Esophagus (tissue), 2 donors: ENCODE results near the gene MEGF9. TPM values are rescaled to one million over a fixed set of nuclear protein-coding genes. Genes with fewer than 3 reads are reported as not detected.

Experiments
- H3K27ac ChIP-seq, 2 donors: one replicate each; pipeline ENCODE4 v1.5.1; 2013; ENCODE audit warnings: low read depth in 2 of 2, mild to moderate bottlenecking in 2 of 2, inconsistent platforms in 1 of 2, low read length in 1 of 2, moderate library complexity in 1 of 2
- H3K27me3 ChIP-seq, 2 donors: one replicate each; pipeline ENCODE4 v1.6.1; 2013; ENCODE audit warnings: low read length in 2 of 2, control low read depth in 1 of 2, mild to moderate bottlenecking in 1 of 2; ENCODE audit not compliant: insufficient read depth in 2 of 2, control insufficient read depth in 1 of 2
- H3K36me3 ChIP-seq, 2 donors: one replicate each; pipeline ENCODE4 v1.6.1; 2013; ENCODE audit warnings: low read length in 1 of 2; ENCODE audit not compliant: control insufficient read depth in 2 of 2, insufficient read depth in 2 of 2
- H3K4me1 ChIP-seq, 2 donors: one replicate each; pipeline ENCODE4 v1.6.1; 2013; ENCODE audit warnings: low read length in 1 of 2; ENCODE audit not compliant: control insufficient read depth in 2 of 2, insufficient read depth in 2 of 2
- H3K4me3 ChIP-seq, 2 donors: one replicate each; pipeline ENCODE4 v1.5.1; 2013; ENCODE audit warnings: low read length in 2 of 2, mild to moderate bottlenecking in 2 of 2, low read depth in 1 of 2, moderate library complexity in 1 of 2
- H3K9me3 ChIP-seq, 2 donors: one replicate each; pipeline ENCODE4 v1.6.1; 2013; ENCODE audit warnings: mild to moderate bottlenecking in 2 of 2, low read depth in 1 of 2, low read length in 1 of 2, moderate library complexity in 1 of 2; ENCODE audit not compliant: control insufficient read depth in 2 of 2, insufficient read depth in 1 of 2
- WGBS, 2 donors: extraction: QIAGEN DNeasy Blood & Tissue Kit; methylation state at CpG; one replicate each; pipeline ENCODE4 v1.1.7; 2013; 5-methylcytosine and 5-hydroxymethylcytosine counted together
- polyA plus RNA-seq, 2 donors: library from polyadenylated mRNA; stranded (reverse); fragments of 200-250 nt; gene quantifications; one replicate each; pipeline ENCODE4 v1.2.3, GENCODE V29; 2013
- donor health status: healthy with polysubstance abuse.
- donor health status: Bipolar disorder and iron deficiency.

The MEGF9 gene
- polyA plus RNA-seq, 2 donors, result 7.3 to 8.0 TPM

GRCh38 chr9:120622790-120623189 lies 91.5 kb downstream of the MEGF9 start:
- H3K27me3 ChIP-seq, result no peaks in the 10 kb centered on the region

GRCh38 chr9:120621941-120622340 lies 92.3 kb downstream of the MEGF9 start:
- H3K27ac ChIP-seq, result no peak overlapping the region
- peaks cover 0 to 2% of the 10 kb centered on the region in 2 donors for H3K4me1 ChIP-seq
- H3K36me3 ChIP-seq, result no peaks in the 10 kb centered on the region
- H3K9me3 ChIP-seq, result no peaks in the 10 kb centered on the region
- WGBS, 2 donors, result 98 to 100% methylated on average over 1 of the region's 1 CpG
- no peaks in the 10 kb centered on the region for H3K27me3 ChIP-seq
- no peak overlapping the region for H3K4me3 ChIP-seq

More at GRCh38 chr9:120622790-120623189, 91.5 kb downstream of the MEGF9 start:
- no peak overlapping the region for H3K27ac ChIP-seq
- no peak overlapping the region for H3K4me3 ChIP-seq
- H3K36me3 ChIP-seq, result no peaks in the 10 kb centered on the region
- H3K4me1 ChIP-seq, result peaks cover 0 to 2% of the 10 kb centered on the region in 2 donors
- no peaks in the 10 kb centered on the region for H3K9me3 ChIP-seq

- Histone ChIP-seq H3K27me3 (no peaks in the 10 kb centered on the region), H3K4me3 (no peak overlapping the region), H3K36me3 (no peaks in the 10 kb centered on the region), H3K9me3 (no peaks in the 10 kb centered on the region), H3K4me1 (no peaks in the 10 kb centered on the region), H3K27ac (no peak overlapping the region)
- WGBS, 2 donors, result 47 to 51% methylated on average over 8 of the region's 8 CpGs
These were observed 94.3 kb downstream of the MEGF9 start for GRCh38 chr9:120619751-120620655.

- no peak overlapping the region for H3K4me3 ChIP-seq
- H3K9me3 ChIP-seq, result no peaks in the 10 kb centered on the region
- peak overlapping the region in 1 of 2 donors; percentile 3 for H3K27ac ChIP-seq
- no peaks in the 10 kb centered on the region for H3K27me3 ChIP-seq
- H3K36me3 ChIP-seq, result no peaks in the 10 kb centered on the region
- H3K4me1 ChIP-seq, result no peaks in the 10 kb centered on the region
These were observed 97.0 kb downstream of the MEGF9 start for GRCh38 chr9:120616966-120617935.

- no peaks in the 10 kb centered on the region for H3K36me3 ChIP-seq
- 89 to 94% methylated on average over 1 of the region's 1 CpG for WGBS, 2 donors
- H3K9me3 ChIP-seq, result no peaks in the 10 kb centered on the region
These were observed 102.1 kb downstream of the MEGF9 start for GRCh38 chr9:120612218-120612617.

GRCh38 chr9:120611690-120612068 lies 102.6 kb downstream of the MEGF9 start:
- no peak overlapping the region for H3K4me3 ChIP-seq
- WGBS, 2 donors, result 91 to 93% methylated on average over 1 of the region's 1 CpG
- H3K4me1 ChIP-seq, result no peaks in the 10 kb centered on the region
- H3K27me3 ChIP-seq, result no peaks in the 10 kb centered on the region
- H3K27ac ChIP-seq, result no peak overlapping the region
- H3K36me3 ChIP-seq, result no peaks in the 10 kb centered on the region
- H3K9me3 ChIP-seq, result no peaks in the 10 kb centered on the region

More at GRCh38 chr9:120612218-120612617, 102.1 kb downstream of the MEGF9 start:
- Histone ChIP-seq H3K4me3 (no peak overlapping the region), H3K27ac (no peak overlapping the region), H3K4me1 (no peaks in the 10 kb centered on the region), H3K27me3 (no peaks in the 10 kb centered on the region)

- Histone ChIP-seq H3K4me1 (no peaks in the 10 kb centered on the region), H3K27ac (no peak overlapping the region), H3K36me3 (no peaks in the 10 kb centered on the region), H3K27me3 (no peaks in the 10 kb centered on the region), H3K4me3 (no peak overlapping the region), H3K9me3 (no peaks in the 10 kb centered on the region)
These were observed 103.1 kb downstream of the MEGF9 start for GRCh38 chr9:120610975-120611689.

- no peaks in the 10 kb centered on the region for H3K9me3 ChIP-seq
- H3K27me3 ChIP-seq, result no peaks in the 10 kb centered on the region
- 86 to 93% methylated on average over 2 of the region's 2 CpGs for WGBS, 2 donors
- H3K4me3 ChIP-seq, result no peak overlapping the region
- H3K36me3 ChIP-seq, result peaks cover 0 to 4% of the 10 kb centered on the region in 2 donors
- no peak overlapping the region for H3K27ac ChIP-seq
- H3K4me1 ChIP-seq, result no peaks in the 10 kb centered on the region
These were observed 104.6 kb downstream of the MEGF9 start for GRCh38 chr9:120609636-120610035.

GRCh38 chr9:120608421-120608820 lies 105.8 kb downstream of the MEGF9 start:
- Histone ChIP-seq H3K4me3 (no peak overlapping the region), H3K27me3 (no peaks in the 10 kb centered on the region), H3K27ac (no peak overlapping the region), H3K36me3 (peaks cover 0 to 4% of the 10 kb centered on the region in 2 donors), H3K4me1 (no peaks in the 10 kb centered on the region), H3K9me3 (no peaks in the 10 kb centered on the region)
